SU-DHL-6 (cell line): ENCODE results near the gene SMIM41.
"Not testable (repeated sequence)": the region's sequence is repeated elsewhere in the genome, so short reads cannot be mapped to it uniquely, and the experiment has no call there.

Source experiments
- H2AFZ ChIP-seq: fragments of 200-600 bp; sonication (generic); 2 replicates; pipeline ENCODE4 v1.6.1; 2014; ENCODE audit warnings: low read depth, mild to moderate bottlenecking, moderate library complexity, mixed read lengths, antibody characterized with exemption, low read length; ENCODE audit not compliant: severe bottlenecking
- H3F3A ChIP-seq: fragments of 200-600 bp; shearing (Covaris generic); 2 replicates; pipeline ENCODE4 v1.6.0; 2016; ENCODE audit warnings: antibody characterized with exemption, mild to moderate bottlenecking; ENCODE audit not compliant: insufficient read depth
- H3K27ac ChIP-seq: fragments of 200-600 bp; sonication (generic); 2 replicates; pipeline ENCODE4 v1.5.1; 2016; ENCODE audit warnings: low read depth, mild to moderate bottlenecking, low read length, moderate library complexity, mixed read lengths
- H3K27me3 ChIP-seq: fragments of 200-600 bp; sonication (generic), shearing (Covaris generic); 2 replicates; pipeline ENCODE4 v1.6.0; 2014; ENCODE audit warnings: mild to moderate bottlenecking, low read length
- H3K36me3 ChIP-seq: fragments of 200-600 bp; sonication (generic); 2 replicates; pipeline ENCODE4 v1.6.1; 2014; ENCODE audit warnings: mild to moderate bottlenecking, low read length, mixed read lengths
- H3K4me2 ChIP-seq: fragments of 300-600, 200-600 bp; shearing (Covaris generic), sonication (generic); 2 replicates; pipeline ENCODE4 v1.6.0; 2014; ENCODE audit warnings: low read length, low read depth, mild to moderate bottlenecking; ENCODE audit not compliant: poor library complexity, severe bottlenecking
- H3K4me3 ChIP-seq: fragments of 200-600 bp; sonication (generic); 2 replicates; pipeline ENCODE4 v1.5.1; 2014; ENCODE audit warnings: antibody characterized with exemption, low read length, mild to moderate bottlenecking, mixed read lengths; ENCODE audit not compliant: insufficient read depth, poor library complexity, severe bottlenecking
- H3K79me2 ChIP-seq: fragments of 200-600 bp; sonication (generic); 2 replicates; pipeline ENCODE4 v1.6.1; 2014; ENCODE audit warnings: mild to moderate bottlenecking, low read length, moderate library complexity; ENCODE audit not compliant: insufficient read depth
- H3K9ac ChIP-seq: fragments of 200-600 bp; sonication (generic); 2 replicates; pipeline ENCODE4 v1.7.0; 2014; ENCODE audit warnings: mild to moderate bottlenecking, low read length
- H3K9me2 ChIP-seq: fragments of 200-600 bp; sonication (generic); replicated peaks from 2 replicates; pipeline ENCODE4 v1.6.1; 2014; ENCODE audit warnings: low read length; ENCODE audit not compliant: insufficient read depth
- H3K9me3 ChIP-seq: fragments of 200-600 bp; sonication (generic); 2 replicates; pipeline ENCODE4 v1.6.1; 2014; ENCODE audit warnings: low read length, mixed read lengths; ENCODE audit not compliant: insufficient read depth
- H4K20me1 ChIP-seq: fragments of 200-600 bp; sonication (generic); 2 replicates; pipeline ENCODE4 v1.6.1; 2014; ENCODE audit warnings: low read depth, mild to moderate bottlenecking, antibody characterized with exemption, low read length, moderate library complexity, mixed read lengths
- EZH2phosphoT487 ChIP-seq: fragments of 200-600 bp; sonication (generic), shearing (Covaris generic); conservative IDR thresholded peaks from 2 replicates; pipeline ENCODE4 v1.6.1; 2018; ENCODE audit warnings: mild to moderate bottlenecking, antibody characterized with exemption, low read length, moderate library complexity, mixed read lengths
- TF ChIP-seq, protein P1 (sequence below): fragments of 200-600 bp; sonication (generic); IDR thresholded peaks from one replicate; pipeline ENCODE4 v1.5.1; 2017; ENCODE audit warnings: antibody characterized with exemption, mild to moderate bottlenecking, low read length, moderate library complexity; ENCODE audit not compliant: insufficient read depth, poor library complexity, severe bottlenecking

Gene SMIM41

DNA sequence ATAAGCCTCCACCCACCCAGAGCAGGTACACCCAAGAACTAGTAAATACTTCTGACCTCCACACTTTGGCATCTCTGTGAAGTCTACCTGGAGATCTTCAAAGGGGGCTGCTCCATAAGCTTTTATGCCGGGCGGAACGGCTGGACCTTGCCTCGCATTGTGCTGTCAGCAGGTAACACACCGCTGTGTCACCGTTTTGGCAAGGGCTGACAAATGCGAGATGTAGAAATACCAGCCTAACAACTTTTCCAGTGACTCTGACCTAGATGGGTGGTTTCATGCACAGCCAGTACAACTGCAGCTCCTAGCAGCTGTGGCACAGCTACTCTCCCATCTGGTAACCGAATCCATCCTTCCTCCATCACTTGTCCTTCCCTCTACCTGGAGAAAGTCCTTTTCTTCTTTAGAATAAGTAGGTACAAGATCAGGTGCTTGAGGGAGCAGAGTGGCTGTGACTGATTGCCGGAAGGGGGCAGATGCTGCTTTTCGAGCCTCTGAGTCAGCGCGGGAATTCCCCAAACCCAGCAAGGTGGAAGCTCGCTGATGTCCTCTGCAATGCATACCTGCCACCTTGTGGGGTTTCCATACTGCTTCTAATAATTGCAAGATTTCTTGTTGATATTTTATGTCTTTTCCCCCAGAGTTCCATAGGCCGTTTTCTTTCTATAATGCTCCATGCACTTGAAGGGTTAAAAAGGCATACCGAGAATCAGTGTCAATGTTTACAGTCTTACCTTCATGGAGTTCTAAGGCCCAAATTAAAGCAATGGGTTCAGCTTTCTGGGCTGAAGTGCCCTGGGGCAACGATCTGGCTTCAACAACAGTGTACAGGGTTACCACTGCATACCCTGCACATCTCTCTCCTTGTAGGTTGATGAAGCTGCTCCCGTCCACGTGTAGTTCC, 37.0 kb downstream of the SMIM41 start:
- H3F3A ChIP-seq, H3K9me2 ChIP-seq, H3K79me2 ChIP-seq, H3K4me3 ChIP-seq, H3K36me3 ChIP-seq, H2AFZ ChIP-seq, H3K9me3 ChIP-seq, H4K20me1 ChIP-seq, H3K27me3 ChIP-seq: not testable (repeated sequence)
- TF ChIP-seq, protein P1, sequence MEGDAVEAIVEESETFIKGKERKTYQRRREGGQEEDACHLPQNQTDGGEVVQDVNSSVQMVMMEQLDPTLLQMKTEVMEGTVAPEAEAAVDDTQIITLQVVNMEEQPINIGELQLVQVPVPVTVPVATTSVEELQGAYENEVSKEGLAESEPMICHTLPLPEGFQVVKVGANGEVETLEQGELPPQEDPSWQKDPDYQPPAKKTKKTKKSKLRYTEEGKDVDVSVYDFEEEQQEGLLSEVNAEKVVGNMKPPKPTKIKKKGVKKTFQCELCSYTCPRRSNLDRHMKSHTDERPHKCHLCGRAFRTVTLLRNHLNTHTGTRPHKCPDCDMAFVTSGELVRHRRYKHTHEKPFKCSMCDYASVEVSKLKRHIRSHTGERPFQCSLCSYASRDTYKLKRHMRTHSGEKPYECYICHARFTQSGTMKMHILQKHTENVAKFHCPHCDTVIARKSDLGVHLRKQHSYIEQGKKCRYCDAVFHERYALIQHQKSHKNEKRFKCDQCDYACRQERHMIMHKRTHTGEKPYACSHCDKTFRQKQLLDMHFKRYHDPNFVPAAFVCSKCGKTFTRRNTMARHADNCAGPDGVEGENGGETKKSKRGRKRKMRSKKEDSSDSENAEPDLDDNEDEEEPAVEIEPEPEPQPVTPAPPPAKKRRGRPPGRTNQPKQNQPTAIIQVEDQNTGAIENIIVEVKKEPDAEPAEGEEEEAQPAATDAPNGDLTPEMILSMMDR, result peak; percentile 21
- Histone ChIP-seq H3K27ac (peak overlapping the region; percentile 80), H3K9ac (peak overlapping the region; percentile 23; the same call in 1 of the 2 replicates), H3K4me2 (peak overlapping the region; percentile 26)

DNA sequence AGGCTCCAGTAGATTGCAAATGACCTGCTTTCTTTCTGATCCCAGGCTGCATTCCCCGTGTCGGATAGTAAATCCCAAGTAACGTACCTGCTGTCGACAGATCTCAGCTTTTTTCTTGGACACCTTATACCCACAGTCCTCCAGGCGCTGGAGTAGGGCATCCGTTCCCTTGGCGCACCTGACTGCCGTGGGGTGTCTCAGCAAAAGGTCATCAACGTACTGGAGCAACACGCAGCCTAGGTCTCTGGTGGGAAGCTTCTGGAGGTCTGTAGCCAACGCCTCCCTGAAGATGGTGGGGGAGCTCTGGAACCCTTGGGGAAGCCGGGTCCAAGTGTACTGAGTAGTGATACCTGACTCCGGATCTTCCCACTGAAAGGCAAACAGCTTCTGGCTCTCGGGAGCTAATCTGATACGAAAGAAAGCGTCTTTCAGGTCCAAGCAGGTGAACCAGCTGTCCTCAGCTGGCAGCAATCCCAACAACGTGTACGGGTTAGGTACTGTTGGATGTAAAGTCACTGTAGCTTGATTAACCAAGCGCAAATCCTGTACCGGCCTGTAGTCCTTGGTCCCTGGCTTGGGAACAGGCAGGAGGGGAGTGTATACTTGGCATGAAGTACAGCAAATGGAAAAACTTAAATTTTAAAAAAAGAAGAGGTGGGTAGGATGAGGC, 38.4 kb downstream of the SMIM41 start:
- Histone ChIP-seq H3K9ac (0 out of 2 replicates have a peak overlapping the region, but pooled peaks have one; percentile 23), H3K4me2 (peak overlapping the region; percentile 27), H3K27ac (peak overlapping the region; percentile 80), H3K4me3 (peak overlapping the region; percentile 22)
- H3F3A ChIP-seq, H2AFZ ChIP-seq, H3K27me3 ChIP-seq, H3K36me3 ChIP-seq, H3K9me3 ChIP-seq, H4K20me1 ChIP-seq, H3K79me2 ChIP-seq, H3K9me2 ChIP-seq: not testable (repeated sequence)

DNA sequence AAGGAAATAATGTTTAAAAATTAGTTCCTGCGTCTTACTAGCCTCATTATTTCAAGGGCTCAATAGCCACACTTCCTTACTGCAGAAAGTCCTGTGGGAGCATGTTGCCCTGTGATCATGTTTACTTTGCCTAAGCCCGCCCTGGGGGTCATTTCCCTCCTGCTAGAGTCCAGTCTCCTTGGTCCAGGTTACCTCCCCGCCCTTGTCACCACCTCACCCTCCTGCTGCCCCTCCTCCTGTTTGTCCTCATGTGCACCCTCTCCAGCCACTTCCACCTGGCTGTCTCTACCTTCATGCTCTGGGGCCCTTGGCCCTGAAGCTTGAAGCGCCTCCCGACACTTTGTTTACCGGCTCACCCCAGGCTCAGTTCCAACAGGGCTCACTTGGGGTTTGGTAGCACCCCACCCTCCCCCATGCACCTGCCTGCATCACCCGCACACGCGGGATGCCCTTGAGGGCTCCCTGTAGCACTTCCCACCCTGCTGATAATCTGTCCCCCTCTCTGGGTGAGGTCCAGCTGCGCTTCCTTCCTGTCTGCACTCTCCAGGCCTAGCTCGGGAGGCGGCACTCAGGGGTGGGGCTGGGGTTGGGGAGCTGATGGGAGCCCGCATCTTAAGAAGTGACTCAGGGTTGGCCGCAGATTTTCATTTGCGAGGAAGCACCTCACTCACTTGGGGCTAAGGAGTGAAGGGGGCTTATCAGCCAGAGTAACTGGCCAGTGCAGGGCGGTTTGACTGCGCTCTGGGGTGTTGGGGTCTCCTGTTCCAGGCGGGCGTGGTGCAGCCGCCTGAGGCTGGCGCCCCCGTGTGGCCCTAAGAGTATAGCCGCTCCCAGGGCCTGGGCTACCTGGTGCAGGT, 40.1 kb downstream of the SMIM41 start:
- Histone ChIP-seq H4K20me1 (no peaks in the 10 kb centered on the region), H3K4me2 (peak overlapping the region; percentile 29), H3K4me3 (no peak overlapping the region), H3K79me2 (no peaks in the 10 kb centered on the region), H3K9me2 (no peaks in the 10 kb centered on the region), H3F3A (peaks cover 10% of the 10 kb centered on the region), H3K9ac (peak overlapping the region; percentile 33), H3K9me3 (no peaks in the 10 kb centered on the region), H3K36me3 (no peaks in the 10 kb centered on the region), H2AFZ (peak overlapping the region; percentile 23), H3K27ac (peak overlapping the region; percentile 80), H3K27me3 (no peaks in the 10 kb centered on the region)
- no peak for TF ChIP-seq EZH2phosphoT487
- TF ChIP-seq, protein P1, result peak; percentile 57
